NCI-H446 (cell line): ENCODE results near the gene ULK1.

Source experiments
- DNase-seq, 2 experiments: peaks; one replicate each; lab custom pipeline; 2025; lab: John Stamatoyannopoulos, UW

The ULK1 gene

DNA sequence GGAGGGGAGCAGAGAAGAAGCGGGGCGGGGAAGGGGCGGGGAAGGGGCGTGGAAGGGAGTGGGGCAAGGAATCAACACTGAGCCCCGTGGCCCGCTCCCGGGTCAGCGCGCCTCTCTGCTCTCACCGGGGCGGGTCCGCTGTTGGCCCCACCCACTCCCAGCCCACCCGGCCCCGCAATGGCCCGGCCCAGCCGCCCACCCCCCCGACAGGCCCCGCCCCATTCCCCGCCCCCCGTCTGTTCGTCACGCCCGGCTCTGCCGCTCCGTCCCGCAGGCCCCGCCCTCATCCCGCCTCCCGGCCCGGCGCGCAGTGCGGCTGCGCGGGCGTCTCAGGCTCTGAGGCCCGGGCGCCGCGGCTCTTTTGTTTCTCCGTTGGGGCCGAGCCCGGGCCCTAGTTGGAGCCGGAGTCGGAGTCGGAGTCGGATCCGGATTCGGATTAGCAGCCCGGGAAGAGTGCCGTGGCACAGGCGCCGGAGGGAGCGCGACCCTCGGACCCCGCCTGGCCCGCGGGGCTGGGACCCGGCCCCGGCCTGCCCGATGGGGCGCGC, at the start of gene ULK1:
Gene ULK1, plus strand, starts transcription at position 310 of the 548 bp plus-strand sequence. CDS start 380 bp downstream, outside the sequence.
- peak; percentile 69 to 92 for DNase-seq

DNA sequence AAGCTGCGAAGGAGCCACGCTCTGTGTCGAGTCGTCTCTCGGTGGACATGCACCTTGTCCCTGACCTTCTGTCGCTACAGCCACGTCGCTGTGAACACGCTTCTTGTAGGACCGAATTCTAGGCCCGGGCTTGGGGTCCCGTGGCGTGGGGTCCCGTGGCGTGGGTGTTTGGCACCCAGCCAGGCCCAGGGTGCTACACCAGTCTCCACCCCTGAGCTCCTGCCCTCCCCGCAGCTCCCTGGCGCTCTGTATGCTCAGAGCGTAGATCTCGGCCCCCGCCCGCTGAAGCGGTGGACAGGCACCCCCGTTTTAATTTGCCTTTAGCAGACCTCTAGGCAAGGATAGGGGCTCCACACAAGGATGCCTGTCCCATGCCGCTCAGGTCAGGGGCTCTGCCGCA, 49.8 kb upstream of the ULK1 start:
- DNase-seq = no peak

DNA sequence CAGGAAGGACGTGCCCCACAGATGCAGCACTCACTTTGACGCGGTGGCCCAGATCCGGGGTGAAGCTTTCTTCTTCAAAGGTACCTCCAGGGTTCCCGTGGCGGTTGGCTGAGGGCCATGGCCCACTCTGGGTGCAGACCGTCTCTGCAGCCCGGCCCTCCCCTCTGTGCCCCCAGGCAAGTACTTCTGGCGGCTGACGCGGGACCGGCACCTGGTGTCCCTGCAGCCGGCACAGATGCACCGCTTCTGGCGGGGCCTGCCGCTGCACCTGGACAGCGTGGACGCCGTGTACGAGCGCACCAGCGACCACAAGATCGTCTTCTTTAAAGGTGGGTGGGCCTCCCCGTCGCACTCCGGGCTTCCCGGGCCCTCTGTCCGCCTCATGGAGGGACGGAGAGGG, 49.3 kb upstream of the ULK1 start:
- no peak for DNase-seq

DNA sequence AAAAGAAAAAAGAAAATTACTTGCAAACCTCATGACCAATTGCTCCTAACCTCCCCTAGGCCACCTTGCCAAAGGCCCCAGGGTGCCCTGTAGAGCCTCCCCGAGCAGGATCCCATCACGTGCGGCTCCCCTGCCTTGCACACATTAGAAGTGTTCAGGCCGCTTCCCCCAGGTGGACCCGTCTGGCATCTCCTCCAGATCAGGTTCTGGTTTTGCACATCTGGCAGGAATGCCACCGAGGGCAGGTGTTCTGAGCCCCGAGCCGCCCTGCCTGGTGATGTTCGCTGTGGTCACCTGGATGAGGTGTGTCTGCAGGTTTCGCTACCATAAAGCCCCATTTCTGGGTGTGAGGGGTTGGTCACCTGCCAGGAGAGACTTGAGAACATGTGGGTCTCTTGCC, 47.0 kb upstream of the ULK1 start:
- no peak for DNase-seq

DNA sequence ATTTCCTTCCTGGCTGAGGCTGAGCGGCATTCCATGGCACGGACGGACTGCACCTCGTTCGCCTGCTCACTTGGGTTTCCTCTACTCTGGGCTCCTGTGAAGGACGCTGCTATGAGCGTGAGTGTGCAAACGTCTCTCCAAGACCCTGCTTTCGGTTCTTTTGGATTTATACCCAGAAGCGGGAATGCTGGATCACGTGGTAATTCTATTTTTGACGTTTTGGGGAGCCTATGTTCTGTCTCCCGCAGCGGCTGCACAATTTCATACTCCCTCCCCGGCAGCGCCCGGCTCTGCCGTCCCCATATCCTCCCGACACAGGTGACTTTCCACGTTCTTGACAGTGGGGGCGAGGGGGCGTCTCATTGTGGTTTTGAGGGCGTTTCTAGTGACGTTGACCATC, 45.7 kb upstream of the ULK1 start:
- no peak for DNase-seq

DNA sequence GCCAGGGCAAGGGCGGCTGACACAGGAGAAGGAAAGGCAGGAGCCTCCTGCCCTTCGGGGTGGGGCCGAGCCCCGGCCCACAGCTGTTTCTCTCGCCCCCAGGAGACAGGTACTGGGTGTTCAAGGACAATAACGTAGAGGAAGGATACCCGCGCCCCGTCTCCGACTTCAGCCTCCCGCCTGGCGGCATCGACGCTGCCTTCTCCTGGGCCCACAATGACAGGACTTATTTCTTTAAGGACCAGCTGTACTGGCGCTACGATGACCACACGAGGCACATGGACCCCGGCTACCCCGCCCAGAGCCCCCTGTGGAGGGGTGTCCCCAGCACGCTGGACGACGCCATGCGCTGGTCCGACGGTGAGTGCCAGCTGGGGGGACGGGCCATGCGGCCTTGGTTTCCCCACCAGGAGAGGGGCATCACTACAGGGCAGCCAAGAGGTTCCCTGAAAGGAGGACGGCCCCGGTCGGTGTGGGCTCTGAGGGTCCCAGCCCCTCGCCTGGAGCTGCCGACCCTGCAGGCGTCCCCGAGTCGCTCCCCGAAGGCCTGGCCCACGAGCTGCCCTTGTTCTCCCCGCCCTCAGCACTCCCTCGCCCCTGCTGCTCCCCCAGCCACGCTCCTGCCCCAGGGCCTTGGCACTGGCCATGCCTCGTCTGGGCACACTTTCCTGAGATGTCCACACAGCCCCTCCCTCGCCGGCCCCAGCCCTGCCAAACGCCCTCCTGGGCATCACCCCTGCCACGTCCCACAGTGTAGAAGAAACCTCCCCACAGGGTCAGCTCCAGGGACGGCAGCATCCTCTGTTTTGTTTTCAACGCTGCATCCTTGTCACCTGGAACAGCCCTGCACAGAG, 44.5 kb upstream of the ULK1 start:
- DNase-seq = no peak

DNA sequence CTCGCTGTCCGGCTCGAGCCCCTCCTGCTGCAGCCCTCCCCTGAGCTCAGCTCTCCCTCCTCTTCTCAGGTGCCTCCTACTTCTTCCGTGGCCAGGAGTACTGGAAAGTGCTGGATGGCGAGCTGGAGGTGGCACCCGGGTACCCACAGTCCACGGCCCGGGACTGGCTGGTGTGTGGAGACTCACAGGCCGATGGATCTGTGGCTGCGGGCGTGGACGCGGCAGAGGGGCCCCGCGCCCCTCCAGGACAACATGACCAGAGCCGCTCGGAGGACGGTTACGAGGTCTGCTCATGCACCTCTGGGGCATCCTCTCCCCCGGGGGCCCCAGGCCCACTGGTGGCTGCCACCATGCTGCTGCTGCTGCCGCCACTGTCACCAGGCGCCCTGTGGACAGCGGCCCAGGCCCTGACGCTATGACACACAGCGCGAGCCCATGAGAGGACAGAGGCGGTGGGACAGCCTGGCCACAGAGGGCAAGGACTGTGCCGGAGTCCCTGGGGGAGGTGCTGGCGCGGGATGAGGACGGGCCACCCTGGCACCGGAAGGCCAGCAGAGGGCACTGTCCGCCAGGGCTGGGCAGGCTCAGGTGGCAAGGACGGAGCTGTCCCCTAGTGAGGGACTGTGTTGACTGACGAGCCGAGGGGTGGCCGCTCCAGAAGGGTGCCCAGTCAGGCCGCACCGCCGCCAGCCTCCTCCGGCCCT, 43.4 kb upstream of the ULK1 start:
- no peak for DNase-seq

DNA sequence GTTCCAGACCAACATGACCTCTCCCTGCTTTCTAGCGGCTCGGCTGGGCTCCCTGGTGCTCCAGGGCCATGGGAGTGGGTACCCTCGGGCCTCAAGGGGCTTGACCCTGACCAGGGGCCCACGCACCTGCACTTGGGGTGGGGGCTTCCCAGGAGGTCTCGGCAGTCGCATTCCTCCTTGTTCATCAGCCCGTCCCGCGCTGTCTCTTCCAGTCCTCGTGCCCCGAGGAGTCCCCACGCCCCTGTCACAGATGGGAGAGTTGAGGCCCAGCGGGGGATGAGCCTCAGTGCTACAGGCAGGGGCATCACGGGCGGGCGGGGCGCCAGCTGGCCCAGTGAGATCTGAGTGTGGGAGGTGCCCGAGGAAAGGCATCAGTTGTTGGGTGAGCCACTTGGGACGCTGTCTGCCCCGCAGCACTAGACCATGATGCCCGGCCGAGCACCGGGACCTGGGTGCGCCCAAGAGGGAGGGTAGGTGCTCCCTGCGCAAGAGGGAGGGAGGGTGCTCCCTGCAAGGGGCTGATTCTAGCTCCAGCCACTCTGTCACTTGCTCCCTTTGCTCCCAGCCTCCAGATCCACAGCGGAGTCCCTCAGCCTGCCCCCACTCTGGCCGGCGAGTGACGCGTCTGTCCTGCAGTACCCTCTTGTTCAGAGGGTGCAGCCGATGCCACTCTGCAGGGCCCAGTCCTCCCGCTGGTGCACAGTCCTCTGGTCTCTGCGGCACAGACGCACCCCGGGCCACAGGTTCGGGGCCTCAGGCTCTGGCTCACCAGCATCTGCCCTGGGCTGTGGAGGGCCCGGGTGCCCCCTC, 42.5 kb upstream of the ULK1 start:
- no peak for DNase-seq

DNA sequence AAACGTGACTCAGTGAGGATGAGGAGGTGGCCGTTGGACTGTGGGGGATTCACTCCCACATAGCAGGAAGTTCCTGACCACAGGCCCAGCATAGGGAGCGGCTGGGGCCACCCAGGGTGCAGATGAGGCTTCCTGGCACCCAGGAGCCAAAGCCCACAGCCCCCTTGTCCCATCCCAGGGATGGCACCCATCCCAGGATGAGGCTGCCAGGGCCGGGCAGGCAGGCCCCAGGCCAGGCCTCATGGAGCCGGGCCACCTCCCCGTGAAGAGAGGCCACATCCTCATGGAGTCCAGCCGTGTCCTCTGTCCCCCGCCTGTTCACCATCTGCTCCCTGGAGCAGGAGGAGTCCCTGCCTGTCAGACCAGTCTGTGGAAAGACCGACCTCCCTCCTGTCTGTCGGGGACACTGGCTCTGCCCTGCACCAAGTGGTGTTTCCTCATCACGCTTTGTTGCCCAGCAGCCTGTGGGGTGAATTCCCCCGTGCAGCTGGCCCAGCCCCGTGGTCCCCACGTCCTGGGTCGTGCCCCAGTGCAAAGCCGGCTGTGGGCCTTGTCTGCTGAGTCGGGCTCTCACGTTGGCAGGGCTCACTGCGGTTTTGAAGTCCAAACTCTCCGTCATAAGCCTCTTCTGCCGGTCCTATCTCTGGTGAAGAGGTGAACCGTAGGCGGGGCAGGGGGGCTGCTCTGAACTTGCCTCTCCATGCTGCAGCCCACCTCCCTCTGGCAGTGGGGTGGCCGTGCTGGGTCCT, 41.7 kb upstream of the ULK1 start:
- no peak for DNase-seq

DNA sequence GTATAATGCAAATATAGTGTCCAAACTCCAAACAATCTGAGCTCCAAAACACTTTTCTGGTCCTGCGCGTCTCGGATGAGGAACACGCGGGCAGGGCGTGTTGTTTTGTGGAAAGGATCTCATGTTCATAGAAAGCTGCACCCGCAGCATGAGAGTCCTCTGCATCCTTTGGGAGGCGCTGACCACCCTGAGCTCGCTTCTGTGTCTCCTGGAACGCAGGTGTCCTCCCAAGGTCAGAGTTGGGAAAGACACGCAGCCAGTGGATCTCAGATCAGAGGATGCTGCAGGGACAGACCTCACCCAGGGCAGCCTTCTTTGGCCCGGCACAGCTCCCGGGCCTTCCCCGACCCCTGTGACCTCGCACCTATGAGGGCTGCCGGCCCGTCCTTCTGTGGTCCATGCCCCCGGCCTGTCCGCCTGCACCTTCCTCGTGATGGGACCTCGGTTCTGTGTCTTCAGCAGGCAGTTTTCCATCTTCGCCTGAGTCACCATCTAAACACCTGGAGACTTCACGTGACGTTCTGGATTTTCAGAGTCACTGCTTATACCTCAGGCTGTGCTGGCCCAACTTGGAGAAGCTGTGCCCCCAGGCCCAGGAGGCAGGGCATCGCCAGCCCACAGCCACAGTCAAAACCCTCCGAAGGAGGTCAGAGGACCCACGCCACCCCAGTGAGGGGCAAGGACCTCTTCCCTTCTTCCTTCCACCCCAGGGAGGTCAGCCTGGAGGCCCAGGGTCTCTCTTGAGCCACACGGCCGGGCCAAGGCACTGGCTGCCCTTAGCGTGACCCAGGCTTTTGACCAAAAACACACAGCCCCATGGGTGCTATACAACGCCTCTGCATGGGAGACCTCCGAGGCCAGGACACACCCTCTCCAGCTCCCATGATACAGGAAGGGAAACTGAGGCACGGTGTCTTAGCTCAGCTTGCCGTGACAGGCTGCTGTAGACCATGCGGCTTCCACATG, 40.3 kb upstream of the ULK1 start:
- DNase-seq = no peak

DNA sequence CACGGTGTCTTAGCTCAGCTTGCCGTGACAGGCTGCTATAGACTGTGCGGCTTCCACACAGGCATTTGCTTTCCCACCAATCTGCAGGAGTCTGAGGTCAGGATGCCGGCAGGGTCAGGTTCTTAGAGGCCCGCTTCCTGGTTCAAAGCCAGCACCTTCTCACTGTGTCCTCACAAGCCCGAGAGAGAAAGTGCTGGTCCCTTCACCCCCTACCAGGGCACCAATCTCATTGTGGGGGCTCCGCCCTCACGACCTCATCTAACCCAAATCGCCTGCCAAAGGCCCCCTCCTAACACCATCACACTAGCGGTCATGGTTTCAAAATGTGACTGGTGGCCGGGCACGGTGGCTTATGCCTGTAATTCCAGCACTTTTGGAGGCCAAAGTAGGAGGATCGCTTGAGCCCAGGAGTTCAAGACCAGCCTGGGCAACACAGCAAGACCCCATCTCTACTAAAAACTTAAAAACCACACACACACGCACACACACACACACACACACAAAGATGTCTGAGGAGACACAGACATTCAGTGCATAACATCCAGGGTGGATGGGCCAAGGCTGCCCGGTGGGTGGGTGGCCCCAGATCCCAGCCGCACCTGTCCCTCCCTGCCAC, 39.5 kb upstream of the ULK1 start:
- no peak for DNase-seq

DNA sequence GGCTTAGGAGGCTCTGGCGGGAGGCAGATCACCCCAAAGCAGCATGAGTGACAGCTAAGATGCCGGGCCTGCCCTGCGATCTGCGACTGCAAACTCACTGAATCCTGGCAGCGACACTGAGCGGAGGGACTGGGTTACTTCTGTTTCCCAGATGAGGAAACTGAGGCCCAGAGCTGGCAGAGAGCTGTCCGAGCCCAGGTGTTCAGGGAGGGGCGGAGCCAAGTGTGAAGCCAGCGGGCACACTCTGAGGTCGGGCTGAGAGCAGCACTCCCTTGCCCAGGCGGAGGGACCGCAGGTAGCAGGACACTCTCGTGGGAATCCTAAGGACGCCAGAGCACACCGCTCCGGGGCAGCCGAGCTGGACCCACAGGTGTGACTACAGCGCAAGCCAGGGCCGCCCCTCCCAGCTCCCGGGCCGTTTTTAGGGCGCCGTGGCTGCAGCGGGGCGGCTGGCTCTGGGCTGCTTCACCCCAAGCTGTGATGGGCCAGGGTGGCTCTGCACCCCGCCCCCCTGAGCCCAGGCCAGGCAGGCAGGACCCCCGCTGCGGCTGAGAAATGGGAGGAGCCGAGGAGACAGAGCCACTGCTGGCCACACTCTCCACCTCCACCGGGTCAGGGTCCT, 38.8 kb upstream of the ULK1 start:
- no peak for DNase-seq

DNA sequence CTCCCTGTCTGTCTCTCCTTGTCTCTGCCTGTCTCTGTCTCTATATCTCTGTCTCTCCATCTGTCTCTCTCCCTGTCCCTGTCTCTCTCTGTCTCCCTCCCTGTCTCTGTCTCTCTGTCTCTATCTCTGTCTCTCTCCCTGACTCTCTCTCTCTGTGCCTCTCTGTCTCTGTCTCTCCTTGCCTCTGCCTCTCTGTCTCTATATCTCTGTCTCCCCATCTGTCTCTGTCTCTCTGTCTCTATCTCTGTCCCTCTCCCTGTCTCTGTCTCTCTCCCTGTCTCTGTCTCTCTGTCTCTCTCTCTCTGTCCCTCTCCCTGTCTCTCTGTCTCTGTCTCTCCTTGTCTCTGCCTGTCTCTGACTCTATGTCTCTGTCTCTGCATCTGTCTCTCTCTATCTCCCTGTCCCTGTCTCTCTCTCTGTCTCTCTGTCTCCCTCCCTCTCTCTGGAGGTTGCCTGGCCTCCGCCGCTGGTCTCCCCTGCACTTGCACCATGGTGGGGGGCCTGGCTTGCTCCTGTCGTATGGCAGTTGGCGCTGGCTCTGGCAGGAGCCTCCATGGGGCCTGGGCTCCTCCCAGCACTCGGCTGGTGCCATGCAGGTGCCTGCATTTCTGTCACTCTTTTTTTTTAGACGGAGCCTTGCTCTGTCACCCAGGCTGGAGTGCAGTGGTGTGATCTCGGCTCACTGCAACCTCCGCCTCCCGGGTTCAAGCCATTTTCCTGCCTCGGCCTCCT, 37.9 kb upstream of the ULK1 start:
- DNase-seq = no peak

DNA sequence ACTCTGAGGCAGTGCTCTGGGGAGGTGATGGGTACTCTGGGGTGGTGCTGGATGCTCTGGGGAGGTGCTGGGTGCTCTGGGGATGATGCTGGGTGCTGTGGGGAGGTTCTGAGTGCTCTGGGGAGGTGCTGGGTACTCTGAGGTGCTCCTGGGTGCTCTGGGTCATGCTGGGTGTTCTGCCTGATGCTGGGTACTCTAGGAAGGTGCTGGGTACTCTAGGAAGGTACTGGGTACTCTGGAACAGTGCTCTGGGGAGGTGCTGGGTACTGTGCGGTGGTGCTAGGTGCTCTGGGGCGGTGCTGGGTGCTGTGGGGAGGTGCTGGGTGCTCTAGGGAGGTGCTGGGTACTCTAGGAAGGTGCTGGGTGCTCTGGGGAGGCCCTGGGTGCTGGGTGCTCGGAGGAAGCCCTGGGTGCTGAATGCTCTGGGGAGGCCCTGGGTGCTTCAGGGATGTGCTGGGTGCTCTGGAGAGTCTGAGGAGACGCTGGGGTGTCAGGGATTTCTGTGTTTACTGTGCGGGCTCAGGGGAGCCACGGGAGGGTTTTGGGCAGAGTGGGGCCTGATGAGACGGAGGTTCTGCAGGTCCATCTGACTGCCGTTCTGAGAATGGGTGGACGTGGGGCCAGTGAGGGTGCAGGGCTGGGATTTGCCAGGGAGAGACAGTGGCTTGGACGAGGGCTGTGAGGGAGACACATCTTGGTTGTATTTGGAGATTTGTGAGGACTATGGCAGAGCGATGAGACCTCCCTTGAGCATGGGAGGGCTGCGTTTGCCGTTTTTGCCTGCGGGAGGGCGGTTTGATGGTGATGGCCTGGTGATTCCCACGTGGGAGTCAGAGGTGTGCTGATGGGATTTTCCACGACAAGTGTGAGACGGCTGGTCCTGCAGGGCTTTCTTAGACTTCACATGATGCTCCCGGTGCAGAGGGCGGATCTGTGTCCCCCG, 36.2 kb upstream of the ULK1 start:
- DNase-seq = no peak

DNA sequence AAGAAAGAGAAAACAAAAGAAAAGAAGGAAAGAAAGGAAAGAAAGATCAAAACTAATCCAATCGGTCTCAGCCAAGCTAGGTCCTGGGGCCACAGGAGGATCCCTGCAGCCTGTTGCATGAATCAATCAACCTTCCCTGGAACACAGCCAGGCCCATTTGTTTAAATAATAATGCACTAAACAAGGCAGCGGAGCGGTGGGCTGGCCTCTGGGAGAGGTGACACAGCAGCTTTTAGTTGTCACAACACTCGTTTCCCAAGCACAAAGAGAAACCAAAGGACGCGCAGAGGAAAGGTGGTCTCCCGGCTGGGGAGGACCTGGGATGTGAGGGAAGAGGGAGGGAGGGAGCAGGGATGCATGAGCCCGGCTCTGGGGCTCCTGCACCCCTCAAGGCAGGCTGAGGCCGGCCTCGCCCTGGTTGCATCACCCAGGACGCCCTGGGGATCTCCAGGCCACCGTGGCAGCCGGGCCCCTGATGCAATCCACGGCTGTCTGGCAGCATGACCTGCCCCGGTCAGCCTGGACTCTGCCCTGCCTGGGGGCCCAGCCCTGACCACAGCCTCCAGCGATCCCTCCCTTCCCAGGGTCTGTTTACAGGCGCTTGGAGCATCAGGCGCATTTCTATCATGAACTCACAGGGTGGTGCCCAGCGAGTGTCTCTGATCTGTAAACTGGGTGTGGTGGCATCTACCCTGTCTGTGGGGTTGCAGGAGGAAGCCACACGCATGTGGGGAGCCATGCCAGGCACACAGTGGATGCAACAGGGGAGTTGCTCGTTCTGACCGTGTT, 33.8 kb upstream of the ULK1 start:
- DNase-seq = no peak

DNA sequence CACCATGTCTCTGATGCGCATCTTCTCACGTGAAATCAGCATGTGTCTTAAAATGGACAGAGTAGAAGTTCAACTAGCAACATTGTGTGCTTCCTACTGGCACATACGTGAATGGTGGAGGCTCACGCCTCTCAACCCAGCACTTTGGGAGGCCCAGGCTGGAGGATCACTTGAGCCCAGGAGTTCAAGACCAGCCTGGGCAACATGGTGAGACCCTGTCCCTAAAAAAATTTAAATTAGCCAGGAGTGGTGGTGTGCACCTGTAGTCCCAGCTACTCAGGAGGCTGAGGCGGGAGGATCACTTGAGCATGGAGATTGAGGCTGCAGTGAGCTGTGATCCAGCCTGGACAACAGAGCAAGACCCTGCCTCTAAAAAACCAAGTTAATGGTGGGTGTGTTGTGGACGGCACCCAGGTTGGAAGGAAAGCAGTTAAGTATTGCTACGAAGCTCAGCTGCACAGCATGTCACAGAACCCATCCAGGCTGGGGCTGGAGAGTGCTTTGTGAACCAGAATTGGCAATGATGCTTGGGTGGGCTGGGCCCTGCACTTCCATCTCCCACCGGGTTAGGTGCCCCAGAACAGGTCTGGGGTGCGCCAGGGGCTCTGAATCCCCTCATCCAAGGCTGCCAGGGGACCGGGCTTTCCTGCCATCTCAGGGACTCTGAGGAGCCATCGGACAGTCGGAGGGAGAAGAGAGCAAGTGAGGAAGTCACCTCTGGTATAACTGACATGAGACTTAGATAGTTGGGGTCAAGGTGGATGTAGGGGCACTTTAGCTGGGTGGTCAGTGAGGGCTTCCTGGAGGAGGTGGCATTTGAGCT, 33.0 kb upstream of the ULK1 start:
- DNase-seq = no peak
